HG02870 (cell line): ENCODE data around the gene ABCB10.
A peak's percentile ranks its signal among the peaks of the same experiment; 100 is the strongest.
"Not testable (repeated sequence)": the region's sequence is repeated elsewhere in the genome, so short reads cannot be mapped to it uniquely, and the experiment has no call there.

Experiments
- ATAC-seq: cut with Tn5 transposase; IDR thresholded peaks from one replicate; pipeline ENCODE4 v1.9.1; 2021; ENCODE audit warnings: mild to moderate bottlenecking, moderate library complexity; ENCODE audit not compliant: unreplicated experiment

ABCB10 gene

DNA sequence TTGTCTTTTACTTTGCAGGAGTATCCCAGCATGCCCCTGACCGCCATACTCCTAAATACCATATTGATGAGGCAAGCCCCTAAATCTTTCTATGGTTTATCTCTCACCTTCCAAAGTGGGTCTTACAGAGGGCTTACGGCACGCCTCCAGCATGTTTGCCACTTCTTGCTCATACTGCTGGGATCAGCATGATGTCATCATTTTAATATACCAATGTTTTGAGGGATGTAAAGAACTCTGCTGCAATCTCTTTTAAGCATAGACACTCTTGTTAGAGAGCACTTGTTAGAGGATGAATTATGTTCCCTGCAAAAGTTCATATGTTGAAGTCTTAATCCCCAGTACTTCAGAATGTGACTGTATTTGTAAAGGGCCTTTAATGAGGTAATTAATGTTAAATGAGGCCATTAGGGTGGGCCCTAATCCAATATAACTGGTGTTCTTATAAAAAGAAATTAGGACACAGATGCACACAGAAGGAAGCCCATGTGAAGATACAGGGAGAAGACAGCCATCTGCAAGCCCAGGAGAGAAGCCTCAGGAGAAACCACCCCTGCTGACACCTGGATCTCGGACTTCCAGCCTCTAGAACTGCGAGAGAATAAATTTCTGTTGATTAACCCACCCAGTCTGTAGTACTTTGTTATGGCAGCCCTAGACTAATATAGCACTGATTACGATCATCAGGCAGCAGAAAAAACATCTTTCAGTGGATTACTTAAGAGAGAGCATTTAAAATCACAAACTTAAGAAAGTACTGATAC, 16.4 kb upstream of the ABCB10 start:
- ATAC-seq = no peak

DNA sequence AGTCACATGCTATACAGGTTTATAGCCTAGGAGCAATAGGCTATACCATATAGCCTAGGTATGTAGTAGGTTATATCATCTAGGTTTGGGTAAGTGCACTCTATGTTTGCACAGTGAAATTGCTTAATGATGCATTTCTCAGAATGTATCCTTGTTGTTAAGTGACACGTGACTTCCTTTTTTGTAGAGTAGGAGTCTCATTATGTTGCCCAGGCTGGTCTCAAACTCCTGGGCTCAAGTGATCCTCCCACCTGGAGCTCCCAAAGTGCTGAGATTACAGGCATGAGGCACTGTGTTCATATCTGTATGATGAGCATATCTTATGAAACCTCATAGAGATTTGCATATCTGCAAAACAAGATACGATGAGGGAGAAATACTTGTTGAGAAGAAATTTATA, 13.8 kb upstream of the ABCB10 start:
- no peak for ATAC-seq

DNA sequence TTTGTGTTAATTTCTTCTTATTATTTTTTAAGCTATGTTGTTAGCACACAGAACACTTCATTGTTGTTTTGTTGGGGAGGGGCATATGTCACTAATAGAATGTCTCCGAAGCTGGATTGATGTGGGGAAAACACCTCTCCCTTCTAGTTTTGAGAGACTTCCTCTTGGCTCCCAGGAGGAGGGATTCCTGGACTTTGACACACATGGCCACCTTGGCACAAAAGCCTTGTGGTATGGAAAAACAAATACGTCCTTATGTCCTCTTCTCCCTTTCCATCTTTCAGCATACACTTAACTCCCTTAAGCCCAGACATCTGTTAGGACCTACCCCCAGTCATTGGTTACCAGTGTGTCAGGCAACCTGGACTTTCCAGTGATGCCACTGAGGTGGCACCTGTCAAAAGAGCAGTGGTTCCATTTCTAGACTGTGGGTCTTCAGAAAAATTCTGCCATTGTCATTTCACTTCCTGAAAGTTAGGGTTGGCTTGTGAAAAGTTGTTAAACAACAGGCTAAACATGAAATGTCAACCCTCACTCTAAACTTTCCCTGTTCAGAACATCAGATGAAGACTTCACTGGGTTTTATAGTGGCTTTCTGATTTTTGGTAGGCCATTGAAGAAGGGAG, 12.5 kb upstream of the ABCB10 start:
- ATAC-seq = no peak

DNA sequence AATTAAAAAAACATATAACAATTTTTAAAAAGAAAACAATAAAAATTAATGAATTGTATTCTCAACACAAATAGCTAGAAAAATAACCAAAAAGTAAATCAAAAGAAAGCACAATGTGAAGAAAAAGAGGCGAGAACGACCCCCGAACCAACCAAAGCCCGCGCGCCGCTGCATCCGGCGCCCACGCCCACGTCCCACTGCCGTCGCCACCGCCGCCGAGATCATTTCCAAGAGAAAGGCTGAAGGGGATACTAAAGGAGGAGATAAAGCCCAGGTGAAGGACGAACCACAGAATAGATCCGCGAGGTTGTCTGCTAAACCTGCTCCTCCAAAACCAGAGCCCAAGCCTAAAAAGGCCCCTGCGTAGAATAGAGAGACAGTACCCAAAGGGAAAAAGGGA, 11.8 kb upstream of the ABCB10 start:
- no peak for ATAC-seq

DNA sequence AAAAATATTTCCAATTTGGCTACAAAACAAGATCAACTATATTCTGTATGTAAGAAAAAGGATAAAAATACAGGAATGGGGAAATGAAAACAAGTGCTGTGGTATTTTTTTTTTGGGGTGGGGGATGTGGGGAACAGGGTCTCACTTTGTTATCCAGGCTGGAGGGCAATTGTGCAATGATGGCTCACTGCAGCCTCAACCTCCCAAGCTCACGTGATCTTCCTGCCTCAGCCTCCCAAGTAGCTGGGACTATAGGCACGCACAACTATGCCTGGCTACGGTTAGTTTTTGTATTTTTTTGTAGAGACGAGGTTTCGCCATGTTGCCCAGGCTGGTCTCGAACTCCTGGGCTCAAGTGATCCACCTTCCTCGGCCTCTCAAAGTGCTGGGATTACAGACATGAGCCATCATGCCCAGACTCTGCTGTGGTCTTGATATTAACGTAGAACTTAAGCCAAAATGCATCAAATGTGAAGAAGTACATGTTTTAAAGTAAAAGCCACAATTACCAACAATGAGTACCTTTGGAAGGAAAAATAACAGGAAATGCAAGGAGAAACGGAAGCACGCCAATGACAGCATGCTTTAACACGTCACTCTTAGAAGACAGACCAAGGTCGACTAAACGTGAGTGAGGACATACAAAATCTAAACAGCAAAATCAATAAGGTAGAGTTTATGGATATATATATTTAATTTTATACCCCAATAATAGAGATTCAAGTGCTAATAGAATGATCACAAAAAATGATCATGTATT, 8.8 kb upstream of the ABCB10 start:
- ATAC-seq = no peak

DNA sequence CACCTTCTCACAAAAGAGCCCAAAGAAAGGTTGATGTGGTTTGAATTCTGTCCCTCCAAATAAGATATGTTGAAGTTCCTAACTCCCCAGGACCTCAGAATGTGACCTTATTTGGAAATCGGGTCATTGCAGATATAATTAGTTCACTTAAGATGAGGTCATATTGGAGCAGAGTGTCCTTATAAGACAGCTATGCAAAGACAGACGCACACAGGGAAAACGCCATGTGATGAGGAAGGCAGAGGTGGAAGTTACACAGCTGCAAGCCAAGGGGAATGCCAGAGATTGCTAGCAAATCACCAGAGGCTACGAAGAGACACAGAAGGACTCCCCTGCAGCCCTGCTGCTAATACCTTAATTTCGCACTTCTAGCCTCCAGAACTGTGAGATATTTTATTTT, 5.2 kb upstream of the ABCB10 start:
- ATAC-seq = no peak

DNA sequence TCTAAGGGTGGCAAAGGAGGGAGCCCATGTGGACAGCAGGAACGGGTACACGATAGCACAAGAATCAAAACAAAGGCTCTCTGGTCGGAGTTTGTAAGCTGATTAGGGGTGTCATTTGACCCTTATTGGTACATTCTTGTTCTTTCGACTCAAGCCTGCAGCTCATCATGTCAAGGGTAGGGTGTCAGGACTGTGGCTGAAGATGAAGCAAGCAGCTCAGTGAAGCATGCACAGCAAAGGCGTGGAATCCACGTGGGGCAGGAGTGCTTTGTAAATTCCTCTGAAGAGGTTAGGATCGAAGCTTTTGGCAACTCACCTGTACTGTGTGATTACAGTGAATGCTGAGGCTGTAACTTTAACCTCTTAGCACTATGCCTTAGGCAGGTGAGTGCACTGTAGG, 4.7 kb upstream of the ABCB10 start:
- ATAC-seq = no peak

DNA sequence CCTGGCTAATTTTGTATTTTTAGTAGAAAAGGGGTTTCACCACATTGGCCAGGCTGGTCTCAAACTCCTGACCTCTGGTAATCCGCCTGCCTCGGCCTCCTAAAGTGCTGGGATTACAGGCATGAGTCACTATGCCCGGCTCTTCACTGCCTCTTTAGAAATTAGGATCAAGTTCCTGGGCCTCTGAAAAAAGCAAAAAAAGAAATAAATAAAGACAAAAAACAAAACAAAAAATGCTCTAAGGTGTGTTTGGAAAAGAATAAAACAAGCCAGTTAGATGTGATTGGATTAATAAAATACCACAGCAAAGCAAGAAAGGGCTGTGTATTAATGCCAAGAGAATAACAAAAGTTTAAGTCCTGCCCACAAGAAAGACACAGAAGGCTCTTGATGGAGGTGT, 4.2 kb upstream of the ABCB10 start:
- no peak for ATAC-seq

DNA sequence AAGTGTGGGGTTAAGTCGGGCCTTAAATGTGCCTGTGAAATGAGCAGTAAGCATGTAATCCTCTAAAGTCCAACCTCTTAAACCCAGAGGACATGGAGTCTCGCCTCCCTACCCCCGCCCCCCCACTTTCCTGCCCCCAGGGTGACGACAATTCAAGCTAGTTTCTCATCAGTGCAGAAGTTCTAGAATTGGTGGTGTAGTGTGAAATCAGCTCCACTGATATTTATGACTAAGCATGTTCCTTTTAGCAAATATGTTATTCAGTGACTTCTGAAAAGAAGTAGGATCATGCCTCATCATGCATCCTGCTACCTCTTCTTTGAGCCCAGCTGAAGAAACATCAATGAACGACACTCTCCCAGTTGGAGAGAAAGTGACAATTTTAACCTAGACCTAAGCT, 2.6 kb upstream of the ABCB10 start:
- no peak for ATAC-seq

DNA sequence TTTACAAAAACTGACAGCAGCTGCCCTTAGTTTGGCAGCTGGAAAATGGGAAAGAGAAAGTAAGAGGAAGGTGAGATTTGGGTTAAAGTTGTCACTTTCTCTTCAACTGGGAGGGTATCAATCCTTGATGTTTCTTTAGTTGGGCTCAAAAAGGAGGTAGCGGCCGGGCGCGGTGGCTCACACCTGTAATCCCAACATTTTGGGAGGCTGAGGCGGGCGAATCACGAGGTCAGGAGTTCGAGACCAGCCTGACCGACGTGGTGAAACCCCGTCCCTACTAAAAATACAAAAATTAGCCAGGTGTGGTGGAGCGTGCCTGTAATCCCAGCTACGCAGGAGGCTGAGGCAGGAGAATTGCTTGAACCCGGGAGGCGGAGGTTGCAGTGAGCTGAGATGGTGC, 1.6 kb upstream of the ABCB10 start:
- not testable (repeated sequence) for ATAC-seq

DNA sequence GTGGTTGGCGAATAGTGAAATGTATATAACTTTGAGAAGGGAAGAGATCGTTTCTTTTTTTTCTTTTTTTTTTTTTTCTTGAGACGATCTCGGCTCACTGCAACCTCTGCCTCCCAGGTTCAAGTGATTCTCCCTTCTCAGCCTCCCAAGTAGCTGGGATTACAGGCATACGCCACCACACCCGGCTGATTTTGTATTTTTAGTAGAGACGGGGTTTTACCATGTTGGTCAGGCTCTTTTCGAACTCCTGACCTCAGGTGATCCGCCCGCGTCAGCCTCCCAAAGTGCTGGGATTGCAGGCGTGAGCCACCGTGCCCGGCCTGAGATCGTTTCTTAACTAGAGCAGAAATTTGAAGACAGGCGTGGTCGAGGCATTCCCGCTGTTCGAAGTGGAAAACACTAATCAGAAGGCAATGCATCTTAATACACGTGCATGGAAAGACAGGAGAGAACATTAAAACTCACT, 862 bp upstream of the ABCB10 start:
- not testable (repeated sequence) for ATAC-seq

DNA sequence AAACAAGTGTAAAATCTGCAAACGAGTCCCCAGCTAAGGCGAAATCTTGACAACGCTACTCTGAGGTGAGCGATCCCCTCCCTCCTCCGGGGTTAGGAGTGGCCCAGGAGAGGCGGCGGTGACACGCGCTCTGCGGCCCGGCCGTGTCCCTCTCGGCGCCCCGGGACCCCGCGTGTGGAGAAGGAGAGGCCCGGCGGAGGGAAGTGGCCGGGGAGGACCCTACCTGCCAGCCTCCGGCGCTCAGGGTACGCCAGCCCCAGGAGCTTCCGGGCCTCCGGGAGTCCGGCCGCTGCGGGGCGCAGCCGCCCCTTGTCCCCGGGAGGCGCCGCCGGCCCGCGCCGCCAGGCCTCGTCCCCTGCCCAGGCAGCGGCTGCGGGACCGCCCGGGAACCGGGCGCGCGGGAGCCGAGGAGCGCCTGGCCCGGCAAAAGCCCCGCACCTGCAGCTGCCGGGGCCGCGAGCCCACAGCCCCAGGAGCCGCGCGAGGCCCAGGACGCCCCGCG, 543 bp downstream of the ABCB10 start:
- ATAC-seq = peak; percentile 28

DNA sequence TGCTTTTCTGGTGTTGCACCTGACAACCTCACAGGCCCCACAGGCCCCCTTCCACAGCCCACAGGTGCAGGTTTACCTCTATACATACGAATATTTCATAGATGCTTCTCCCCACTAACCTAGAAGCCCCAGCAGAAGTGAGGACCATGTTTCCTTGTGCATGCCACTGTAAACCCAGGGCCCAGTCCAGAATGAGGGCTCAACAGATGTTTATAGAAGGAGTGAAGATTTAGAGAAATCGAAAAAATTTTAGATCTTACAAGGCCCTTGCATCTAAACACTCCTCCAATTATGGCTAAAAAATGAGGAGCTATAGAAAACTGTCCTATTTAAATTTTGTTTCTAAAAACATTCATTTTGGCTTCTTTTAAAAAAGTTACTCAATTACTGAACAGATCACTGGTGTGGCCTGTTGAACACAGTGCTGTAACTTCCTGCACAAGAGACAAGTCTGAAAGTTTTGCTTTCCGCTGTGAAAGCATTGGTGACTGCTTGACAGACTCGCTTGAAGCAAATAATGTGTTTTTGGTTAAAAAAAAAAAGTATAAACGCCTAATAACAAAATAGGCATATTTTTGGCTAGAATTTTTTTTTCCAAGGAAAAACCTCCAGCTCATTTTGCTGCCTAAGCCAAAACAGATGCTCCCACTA, 1.2 kb downstream of the ABCB10 start:
- no peak for ATAC-seq

DNA sequence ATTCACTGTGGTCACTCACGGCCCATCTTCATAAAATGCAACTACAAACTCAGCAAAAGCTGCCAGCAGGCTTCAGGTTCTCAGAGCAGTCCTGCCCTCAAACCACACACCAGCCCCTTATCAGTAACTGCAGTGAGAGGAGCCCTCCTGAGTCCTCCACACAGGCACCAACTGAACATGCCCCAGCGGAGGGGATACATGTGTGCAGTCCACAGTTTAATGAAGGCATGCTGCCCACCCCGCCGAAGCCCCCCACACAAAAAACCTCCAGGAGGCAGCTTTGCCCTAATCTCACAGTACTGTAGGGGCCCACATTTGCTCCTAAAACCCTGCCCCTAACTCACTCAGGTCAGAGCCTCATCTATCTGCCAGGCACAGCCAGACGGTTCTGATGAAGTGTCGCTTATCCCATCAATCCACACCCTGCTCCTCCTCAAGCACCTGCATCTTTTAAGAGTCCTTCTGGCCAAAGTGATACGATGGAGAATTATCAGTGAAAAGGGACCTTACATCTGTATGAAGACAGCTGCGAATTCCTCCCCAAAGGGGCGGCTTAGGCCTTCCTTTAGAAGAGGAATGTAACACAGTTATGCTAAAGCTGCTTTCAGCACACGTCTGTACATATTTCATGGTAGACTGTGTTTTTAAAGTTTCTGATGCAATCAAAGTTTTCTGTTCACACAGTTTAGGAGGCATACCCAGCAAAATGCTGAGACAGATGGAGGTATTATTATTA, 3.5 kb downstream of the ABCB10 start:
- no peak for ATAC-seq

DNA sequence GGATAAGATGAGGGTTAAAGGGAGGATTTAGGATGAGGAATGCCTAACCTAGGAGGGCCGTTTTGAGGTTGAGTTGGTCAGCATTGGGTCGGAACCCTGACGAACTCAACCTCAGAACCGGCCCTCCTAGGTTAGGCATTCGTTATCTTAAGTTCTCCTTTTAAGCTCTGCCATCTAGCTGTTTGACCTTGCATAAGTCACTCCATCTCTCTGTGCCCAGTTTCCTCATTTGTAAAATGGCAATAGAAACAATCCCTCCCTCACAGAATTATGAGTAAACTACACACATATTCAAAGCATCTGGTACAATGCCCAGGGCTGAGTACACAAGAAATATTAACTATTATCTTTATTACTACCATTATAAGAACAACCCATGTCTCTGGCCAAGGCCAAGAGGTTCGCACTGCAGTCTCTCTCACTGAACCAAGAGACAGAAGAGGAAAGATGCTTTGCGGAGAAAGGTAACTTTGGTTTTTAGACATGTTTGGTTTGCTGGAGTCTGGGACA, 4.8 kb downstream of the ABCB10 start:
- ATAC-seq = no peak

DNA sequence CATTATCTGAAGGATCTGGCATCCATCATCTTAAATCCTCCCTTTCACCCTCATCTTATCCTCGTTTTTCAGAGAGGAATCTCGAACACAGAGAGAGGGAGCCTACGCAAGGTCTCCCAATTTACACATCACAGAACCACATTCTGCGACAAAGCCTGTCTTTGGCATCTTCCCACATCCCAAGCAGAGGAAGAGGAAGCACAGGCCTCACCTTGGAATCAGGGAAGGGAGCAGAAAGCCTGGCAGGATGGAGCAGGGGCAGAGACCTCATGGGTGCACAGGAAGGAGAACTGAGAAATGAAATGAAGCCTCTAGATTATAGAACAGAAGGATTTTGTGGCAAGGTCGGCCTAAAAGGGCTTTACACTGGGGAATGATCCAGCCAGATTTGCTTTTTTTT, 5.8 kb downstream of the ABCB10 start:
- ATAC-seq = no peak

DNA sequence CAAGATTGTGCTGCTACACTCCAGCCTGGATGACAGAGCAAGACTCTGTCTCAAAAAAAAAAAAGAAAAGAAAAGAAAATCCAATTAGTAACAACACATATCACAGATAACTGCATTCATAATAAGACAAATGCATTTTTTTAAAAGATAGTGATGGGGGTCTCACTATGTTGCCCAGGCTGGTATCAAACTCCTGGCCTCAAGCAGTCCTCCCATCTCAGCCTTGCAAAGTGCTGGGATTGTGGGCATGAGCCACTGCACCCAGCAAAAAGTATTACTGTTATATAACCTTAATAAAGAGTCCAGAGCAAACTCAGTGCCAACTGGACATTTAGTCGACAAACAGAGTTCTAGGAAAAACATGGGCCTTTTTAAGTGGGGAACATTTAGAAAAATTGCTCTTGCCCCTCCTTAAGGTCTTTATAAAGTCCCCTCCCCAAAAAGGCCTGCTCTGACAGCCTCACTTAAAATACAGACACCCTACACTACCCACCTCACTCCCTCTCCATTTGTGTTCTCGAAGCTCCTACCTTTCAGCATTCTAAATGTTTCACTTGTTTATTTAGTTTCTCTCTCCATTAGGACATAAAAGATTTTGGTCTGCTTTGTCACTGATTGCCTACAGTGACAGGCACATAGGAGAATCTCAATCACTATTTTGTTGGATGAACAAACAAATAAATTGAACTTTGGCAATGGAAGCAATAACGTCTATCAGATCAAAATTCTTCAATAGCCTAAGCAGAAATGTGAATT, 7.5 kb downstream of the ABCB10 start:
- ATAC-seq = no peak

DNA sequence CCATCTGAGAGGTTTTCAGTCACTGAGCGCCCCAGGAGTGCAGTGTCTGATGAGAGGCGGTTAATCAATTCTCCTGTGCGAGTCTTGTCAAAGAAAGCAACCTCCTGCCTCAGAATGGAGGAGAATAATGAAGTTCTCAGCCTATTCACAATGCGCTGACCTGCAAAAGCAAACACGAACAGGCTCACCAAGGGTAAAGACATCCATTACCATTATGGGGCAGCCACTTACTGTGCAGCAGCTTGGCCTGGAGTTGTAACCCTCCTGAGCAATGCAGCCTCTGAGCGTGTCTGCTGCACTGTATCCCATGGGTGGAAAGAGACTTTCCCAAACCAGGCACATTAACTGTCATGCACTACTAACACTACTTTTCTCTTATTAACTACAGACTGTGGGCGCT, 11.0 kb downstream of the ABCB10 start:
- ATAC-seq = no peak

DNA sequence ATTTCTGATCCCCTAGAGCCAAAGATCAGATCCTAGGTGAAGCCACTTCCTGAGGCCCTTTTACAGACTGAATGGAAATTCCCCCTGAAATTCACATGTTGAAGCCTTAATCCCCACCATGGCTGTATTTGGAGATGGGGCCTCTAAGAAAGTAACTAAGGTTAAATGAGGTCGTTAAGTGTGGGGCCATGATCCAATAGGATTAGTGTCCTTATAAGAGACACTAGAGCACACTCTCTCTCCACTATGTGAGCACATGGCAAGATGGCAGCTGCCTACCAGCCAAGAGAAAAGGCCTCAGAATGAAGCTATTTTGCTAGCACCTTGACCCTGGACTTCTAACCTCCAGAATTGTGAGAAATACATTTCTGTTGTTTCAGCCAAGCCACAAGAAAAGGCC, 13.9 kb downstream of the ABCB10 start:
- ATAC-seq = no peak
